Measurements from ENCODE around the gene POU2F1.

The POU2F1 gene

DNA sequence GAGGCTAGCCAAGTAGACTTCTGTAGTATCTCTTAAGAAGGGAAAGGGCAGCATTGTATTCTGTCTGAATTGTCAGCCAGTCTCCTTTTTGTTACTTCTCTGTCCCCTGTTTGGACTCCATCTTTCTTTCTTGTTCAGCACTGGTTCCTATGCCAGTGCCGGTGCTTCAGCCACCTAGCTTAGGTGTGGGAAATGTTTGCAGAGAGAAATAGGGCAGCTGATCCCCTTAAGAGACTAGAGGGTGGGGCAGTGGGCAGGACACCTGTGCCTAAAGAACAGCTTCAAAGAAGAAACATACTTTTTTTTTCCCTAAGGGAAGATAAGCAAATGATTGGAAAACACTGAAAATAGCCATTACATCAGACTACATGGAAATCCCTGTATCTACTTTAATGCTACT is 113.0 kb downstream of the POU2F1 start:
- Histone ChIP-seq H3K9me3 (ENCODE audit: control insufficient read depth, insufficient read depth, low read length) (no peaks in the 10 kb centered on the region), H3K9ac (ENCODE audit: low read depth, low read length) (no peak overlapping the region), H3K4me1 (ENCODE audit: insufficient read depth, low read length) (peaks cover 6% of the 10 kb centered on the region), H3K36me3 (ENCODE audit: insufficient read depth, low read length) (peaks cover 2% of the 10 kb centered on the region)

DNA sequence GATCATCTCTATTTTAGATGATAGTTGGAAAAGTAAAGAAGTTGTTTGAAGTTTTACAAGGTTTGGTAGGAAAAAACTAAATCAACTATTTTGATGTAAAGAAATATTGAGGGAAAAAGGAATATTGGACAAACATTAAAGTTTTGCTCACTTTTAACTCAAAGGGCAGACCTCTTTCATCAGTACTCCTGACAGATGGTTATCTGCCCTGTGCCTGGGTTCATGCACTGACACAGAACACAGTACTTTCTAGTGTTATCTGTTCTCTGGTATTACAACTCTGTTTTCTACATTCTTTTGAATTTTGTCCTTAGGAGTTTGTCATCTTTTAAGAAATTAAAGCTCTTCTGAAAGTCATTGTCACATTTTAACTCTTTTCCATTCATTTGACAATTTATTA is 118.7 kb downstream of the POU2F1 start:
- Histone ChIP-seq H3K4me1 (ENCODE audit: insufficient read depth, low read length) (peaks cover 5% of the 10 kb centered on the region; the same call in 1 of the 2 replicates), H3K36me3 (ENCODE audit: insufficient read depth, low read length) (no peaks in the 10 kb centered on the region; the same call in 1 of the 2 replicates), H3K9me3 (ENCODE audit: control insufficient read depth, insufficient read depth, low read length) (no peaks in the 10 kb centered on the region), H3K9ac (ENCODE audit: low read depth, low read length) (no peak overlapping the region)

DNA sequence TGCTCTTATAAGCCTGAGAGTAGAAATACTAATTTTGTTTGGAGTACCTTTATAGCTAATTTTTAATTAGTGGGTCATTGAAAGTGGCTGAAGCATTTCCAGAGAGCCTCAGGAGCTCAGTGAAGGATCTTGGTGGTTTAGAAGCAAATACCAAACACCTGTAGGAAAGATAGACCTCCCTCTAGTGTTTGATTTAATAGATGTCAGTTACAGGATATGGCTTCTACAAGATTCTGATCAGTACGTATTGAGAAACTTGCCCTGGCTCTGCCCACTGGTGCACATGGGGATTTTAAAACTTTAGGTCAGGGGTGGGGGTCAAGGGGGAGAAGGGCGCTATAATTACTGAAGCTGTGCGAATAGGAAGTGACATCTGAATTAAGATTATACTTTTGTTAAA is 122.2 kb downstream of the POU2F1 start:
- no peaks in the 10 kb centered on the region for H3K36me3 ChIP-seq (ENCODE audit: insufficient read depth, low read length)
- no peaks in the 10 kb centered on the region for H3K9me3 ChIP-seq (ENCODE audit: control insufficient read depth, insufficient read depth, low read length)
- peaks cover 13% of the 10 kb centered on the region for H3K4me1 ChIP-seq (ENCODE audit: insufficient read depth, low read length)
- H3K9ac ChIP-seq (ENCODE audit: low read depth, low read length) = no peak overlapping the region

DNA sequence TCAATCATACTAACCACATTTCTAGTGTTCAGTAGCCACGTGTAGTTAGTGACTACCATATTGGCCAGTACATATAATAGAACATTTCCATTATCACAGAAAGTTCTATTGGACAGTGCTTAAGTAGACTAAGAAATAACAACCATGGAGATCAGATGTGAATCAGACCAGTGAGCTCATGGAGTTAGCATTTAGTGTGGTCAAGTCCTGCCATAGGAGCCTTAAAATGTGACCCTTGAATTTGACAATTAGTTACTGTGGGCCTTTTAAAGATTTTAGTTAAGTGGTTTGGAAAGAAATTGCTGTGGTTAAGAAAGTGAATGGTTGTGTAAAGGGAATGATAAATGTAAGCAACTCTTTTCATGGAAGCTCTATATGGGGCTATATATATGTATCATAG is 123.4 kb downstream of the POU2F1 start:
- Histone ChIP-seq H3K36me3 (ENCODE audit: insufficient read depth, low read length) (no peaks in the 10 kb centered on the region), H3K9ac (ENCODE audit: low read depth, low read length) (no peak overlapping the region), H3K4me1 (ENCODE audit: insufficient read depth, low read length) (peaks cover 13% of the 10 kb centered on the region), H3K9me3 (ENCODE audit: control insufficient read depth, insufficient read depth, low read length) (no peaks in the 10 kb centered on the region)

DNA sequence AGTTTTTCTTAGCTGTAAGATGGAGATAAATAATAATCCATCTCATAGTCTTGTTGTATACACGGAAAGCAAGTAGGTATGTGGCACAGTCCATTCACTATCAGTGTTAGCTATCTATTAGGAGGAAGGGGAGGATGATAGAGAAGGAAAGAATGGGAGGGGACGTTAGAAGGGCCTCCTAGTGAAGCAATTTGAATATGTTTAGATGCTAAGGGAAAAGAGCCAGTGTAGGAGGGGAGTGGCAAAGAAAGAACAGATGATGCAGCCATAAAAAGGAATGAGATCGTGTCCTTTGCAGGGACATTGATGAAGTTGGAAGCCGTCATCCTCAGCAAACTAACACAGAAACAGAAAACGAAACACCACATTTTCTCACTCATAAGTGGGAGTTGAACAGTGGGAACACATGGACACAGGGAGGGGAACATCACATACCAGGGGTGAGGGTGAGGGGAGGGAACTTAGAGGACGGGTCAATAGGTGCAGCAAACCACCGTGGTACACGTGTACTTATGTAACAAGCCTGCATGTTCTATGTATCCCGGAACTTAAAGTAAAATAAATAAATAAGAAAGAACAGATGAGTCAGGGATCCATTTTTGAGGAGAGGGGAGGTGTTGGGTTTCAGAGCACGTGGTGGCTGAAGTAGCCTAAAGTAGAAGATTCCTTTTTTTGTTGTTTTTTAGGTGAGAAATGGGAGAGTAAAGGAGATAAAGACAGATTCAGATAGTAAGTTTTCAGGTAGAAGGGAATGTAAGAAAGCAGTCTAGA is 124.1 kb downstream of the POU2F1 start:
- Histone ChIP-seq H3K9ac (ENCODE audit: low read depth, low read length) (no peak overlapping the region), H3K36me3 (ENCODE audit: insufficient read depth, low read length) (no peaks in the 10 kb centered on the region), H3K9me3 (ENCODE audit: control insufficient read depth, insufficient read depth, low read length) (no peaks in the 10 kb centered on the region), H3K4me1 (ENCODE audit: insufficient read depth, low read length) (peaks cover 13% of the 10 kb centered on the region)

DNA sequence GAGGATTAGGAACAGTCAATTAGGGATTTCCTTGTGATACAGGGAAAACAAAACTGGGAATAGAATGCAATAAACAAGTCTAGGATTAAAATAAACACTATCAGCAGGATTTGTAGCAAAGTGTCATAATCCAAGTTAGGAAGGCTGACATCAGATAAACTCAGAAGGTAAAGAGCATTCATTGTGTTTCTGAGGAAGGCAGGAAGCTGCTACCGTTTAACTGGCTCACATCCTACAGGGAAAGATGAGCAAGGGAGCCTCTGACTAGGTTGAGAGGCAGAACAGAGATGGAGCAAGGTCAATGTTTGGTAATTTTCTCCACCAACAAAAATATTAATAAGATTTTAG is 124.7 kb downstream of the POU2F1 start:
- peaks cover 13% of the 10 kb centered on the region for H3K4me1 ChIP-seq (ENCODE audit: insufficient read depth, low read length)
- no peaks in the 10 kb centered on the region for H3K9me3 ChIP-seq (ENCODE audit: control insufficient read depth, insufficient read depth, low read length)
- H3K36me3 ChIP-seq (ENCODE audit: insufficient read depth, low read length) = no peaks in the 10 kb centered on the region
- no peak overlapping the region for H3K9ac ChIP-seq (ENCODE audit: low read depth, low read length)

DNA sequence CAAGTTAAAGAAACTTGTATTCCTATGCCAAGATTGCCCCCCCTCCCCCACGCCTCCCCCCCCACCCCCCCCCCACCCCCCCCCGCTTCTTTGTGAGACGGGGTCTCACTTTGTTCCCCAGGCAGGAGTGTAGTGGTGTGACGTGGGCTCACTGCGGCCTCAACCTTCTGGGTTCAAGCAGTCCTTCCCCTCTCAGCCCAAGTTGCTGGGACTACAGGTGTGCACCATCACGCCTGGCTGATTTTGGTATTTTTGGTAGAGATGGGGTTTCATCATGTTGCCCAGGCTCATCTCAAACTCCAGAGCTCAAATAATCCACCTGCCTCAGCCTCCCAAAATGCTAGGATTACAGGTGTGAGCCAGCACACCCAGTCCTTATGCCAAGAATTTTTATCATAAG is 136.6 kb downstream of the POU2F1 start:
- Histone ChIP-seq H3K9me3 (ENCODE audit: control insufficient read depth, insufficient read depth, low read length) (peaks cover 5% of the 10 kb centered on the region; the same call in 1 of the 2 replicates), H3K4me1 (ENCODE audit: insufficient read depth, low read length) (peaks cover 4% of the 10 kb centered on the region; the same call in 1 of the 2 replicates), H3K36me3 (ENCODE audit: insufficient read depth, low read length) (no peaks in the 10 kb centered on the region), H3K9ac (ENCODE audit: low read depth, low read length) (no peak overlapping the region)

DNA sequence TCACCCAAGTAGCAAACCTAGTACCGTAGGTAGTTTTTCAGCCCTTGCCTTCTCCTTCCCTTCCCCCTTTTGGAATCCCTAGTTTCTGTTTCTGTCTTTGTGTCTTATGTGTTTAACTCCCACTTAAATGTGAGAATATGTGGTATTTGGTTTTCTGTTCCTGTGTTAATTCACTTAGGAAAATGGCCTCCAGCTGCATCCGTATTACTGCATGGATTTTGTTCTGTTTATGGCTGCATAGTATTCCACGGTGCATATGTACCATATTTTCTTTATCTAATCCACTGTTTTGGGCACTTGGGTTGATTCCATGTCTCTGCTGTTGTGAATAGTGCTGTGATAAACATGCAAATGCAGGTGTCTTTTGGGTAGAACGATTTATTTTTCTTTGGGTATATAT is 138.6 kb downstream of the POU2F1 start:
- Histone ChIP-seq H3K36me3 (ENCODE audit: insufficient read depth, low read length) (no peaks in the 10 kb centered on the region), H3K9ac (ENCODE audit: low read depth, low read length) (no peak overlapping the region), H3K9me3 (ENCODE audit: control insufficient read depth, insufficient read depth, low read length) (peaks cover 5% of the 10 kb centered on the region; the same call in 1 of the 2 replicates), H3K4me1 (ENCODE audit: insufficient read depth, low read length) (peaks cover 4% of the 10 kb centered on the region; the same call in 1 of the 2 replicates)

DNA sequence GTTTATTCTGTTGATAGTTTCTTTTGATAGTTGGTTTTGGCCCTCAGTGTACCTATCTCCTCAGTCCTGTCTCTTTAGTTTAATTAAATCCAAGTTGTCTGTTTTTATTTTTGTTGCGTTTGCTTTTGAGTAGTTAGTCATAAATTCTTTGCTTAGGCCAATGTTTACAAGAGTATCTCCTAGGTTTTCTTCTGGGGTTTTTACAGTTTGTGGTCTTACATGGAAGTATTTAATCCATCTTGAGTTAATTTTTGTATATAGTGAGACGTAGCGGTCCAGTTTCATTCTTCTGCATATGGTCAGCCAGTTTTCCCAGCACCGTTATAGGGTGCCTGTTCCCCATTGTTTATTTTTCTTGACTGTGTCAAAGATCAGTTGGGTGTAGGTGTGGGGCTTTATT is 139.4 kb downstream of the POU2F1 start:
- Histone ChIP-seq H3K9me3 (ENCODE audit: control insufficient read depth, insufficient read depth, low read length) (no peaks in the 10 kb centered on the region), H3K36me3 (ENCODE audit: insufficient read depth, low read length) (no peaks in the 10 kb centered on the region), H3K9ac (ENCODE audit: low read depth, low read length) (no peak overlapping the region), H3K4me1 (ENCODE audit: insufficient read depth, low read length) (peaks cover 5% of the 10 kb centered on the region; the same call in 1 of the 2 replicates)

DNA sequence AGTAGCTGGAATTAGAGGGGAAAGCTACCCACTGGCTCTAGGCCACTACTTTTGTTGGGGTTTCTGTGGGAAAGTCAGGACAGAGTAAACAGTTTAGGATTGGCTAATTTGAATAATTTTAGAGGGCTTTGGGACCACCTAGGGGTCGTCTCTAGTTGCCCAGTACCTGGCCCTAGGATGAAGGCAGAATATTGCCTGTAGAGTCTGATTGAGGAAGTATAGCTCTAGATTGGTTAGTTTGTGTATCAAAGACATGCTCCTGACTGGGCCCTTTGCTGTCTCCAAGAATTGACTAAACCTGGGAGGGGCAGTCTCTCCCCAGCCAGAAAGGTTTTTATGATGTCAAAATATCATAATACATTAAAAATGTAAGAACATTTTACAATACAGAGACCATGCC is 142.0 kb downstream of the POU2F1 start:
- Histone ChIP-seq H3K4me1 (ENCODE audit: insufficient read depth, low read length) (peaks cover 10% of the 10 kb centered on the region; the same call in 1 of the 2 replicates), H3K9ac (ENCODE audit: low read depth, low read length) (no peak overlapping the region), H3K9me3 (ENCODE audit: control insufficient read depth, insufficient read depth, low read length) (no peaks in the 10 kb centered on the region), H3K36me3 (ENCODE audit: insufficient read depth, low read length) (peaks cover 3% of the 10 kb centered on the region; the same call in 1 of the 2 replicates)

DNA sequence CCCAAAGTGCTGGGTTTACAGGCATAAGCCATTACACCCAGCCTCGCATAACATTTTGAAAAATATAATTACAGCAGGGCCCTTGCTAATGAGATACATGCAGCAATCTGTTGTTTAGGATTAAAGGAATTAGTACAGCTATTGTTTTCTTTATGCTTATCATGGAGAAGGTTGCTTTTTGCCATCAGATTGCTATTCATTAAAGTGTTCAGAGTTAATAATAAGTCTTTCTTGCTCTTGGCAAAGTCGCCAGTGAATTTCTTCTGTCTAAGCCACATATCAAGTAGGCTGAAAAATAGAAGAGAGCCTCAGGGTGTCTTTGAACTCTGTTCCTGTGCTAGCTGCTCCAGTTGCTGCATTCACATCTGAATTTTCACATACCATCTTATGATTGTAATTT is 144.1 kb downstream of the POU2F1 start:
- no peak overlapping the region for H3K9ac ChIP-seq (ENCODE audit: low read depth, low read length)
- peaks cover 3% of the 10 kb centered on the region; the same call in 1 of the 2 replicates for H3K36me3 ChIP-seq (ENCODE audit: insufficient read depth, low read length)
- peaks cover 10% of the 10 kb centered on the region; the same call in 1 of the 2 replicates for H3K4me1 ChIP-seq (ENCODE audit: insufficient read depth, low read length)
- no peaks in the 10 kb centered on the region for H3K9me3 ChIP-seq (ENCODE audit: control insufficient read depth, insufficient read depth, low read length)

DNA sequence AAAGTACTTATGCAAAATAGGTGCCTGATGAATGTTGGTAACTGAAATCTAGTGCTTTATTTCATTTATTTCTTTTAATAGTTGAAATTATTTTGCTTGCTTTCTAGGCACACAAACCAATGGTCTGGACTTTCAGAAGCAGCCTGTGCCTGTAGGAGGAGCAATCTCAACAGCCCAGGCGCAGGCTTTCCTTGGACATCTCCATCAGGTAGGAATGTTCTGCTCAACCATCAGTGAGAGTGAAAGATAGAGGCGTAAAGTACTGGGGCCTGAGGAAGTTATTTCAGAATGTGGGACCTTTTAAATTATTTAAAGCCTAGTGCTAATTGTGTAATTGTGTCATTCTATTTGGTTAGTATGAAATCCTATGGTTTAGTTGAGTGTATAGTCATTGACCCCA is 144.7 kb downstream of the POU2F1 start:
- H3K9me3 ChIP-seq (ENCODE audit: control insufficient read depth, insufficient read depth, low read length) = no peaks in the 10 kb centered on the region
- H3K36me3 ChIP-seq (ENCODE audit: insufficient read depth, low read length) = peaks cover 3% of the 10 kb centered on the region; the same call in 1 of the 2 replicates
- no peak overlapping the region for H3K9ac ChIP-seq (ENCODE audit: low read depth, low read length)
- H3K4me1 ChIP-seq (ENCODE audit: insufficient read depth, low read length) = peaks cover 10% of the 10 kb centered on the region; the same call in 1 of the 2 replicates

DNA sequence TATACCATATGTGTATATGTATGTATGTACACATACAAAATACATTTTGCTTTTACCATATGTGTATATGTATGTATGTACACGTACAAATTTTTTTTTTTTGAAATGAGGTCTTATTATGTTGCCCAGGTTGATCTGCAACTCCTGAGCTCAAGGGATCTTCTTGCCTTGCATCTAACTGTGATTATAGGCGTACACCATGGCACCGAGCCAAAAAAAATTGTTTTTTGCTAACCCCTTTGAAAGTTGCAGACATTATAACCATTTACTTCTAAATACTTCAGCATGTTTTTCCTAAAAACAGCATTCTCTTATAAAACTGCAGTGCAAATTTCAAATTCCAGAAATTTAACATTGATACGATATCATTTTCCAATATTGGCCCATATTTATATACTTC is 147.0 kb downstream of the POU2F1 start:
- no peak overlapping the region for H3K9ac ChIP-seq (ENCODE audit: low read depth, low read length)
- peaks cover 9% of the 10 kb centered on the region; the same call in 1 of the 2 replicates for H3K4me1 ChIP-seq (ENCODE audit: insufficient read depth, low read length)
- H3K36me3 ChIP-seq (ENCODE audit: insufficient read depth, low read length) = peaks cover 3% of the 10 kb centered on the region; the same call in 1 of the 2 replicates
- H3K9me3 ChIP-seq (ENCODE audit: control insufficient read depth, insufficient read depth, low read length) = no peaks in the 10 kb centered on the region

DNA sequence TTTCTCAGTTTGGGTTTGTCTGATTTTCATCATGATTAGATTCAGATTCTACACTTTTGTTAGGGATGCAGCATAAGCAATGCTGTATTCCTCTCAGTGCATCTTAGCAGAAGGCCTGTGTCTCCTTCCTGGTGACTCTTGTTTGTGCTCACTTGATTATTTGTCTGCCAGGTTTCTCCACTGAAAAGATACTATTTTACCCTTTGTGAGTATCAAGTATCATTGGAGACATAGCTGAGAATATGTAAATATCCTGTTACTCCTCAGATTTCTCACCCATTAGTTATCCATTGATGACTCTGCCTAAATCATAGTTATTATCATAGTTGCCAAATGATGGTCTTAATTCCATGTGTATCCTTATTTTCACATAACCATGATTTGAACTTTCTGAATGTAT is 148.5 kb downstream of the POU2F1 start:
- H3K9me3 ChIP-seq (ENCODE audit: control insufficient read depth, insufficient read depth, low read length) = no peaks in the 10 kb centered on the region
- peaks cover 17% of the 10 kb centered on the region; the same call in 1 of the 2 replicates for H3K4me1 ChIP-seq (ENCODE audit: insufficient read depth, low read length)
- H3K9ac ChIP-seq (ENCODE audit: low read depth, low read length) = no peak overlapping the region
- peaks cover 3% of the 10 kb centered on the region; the same call in 1 of the 2 replicates for H3K36me3 ChIP-seq (ENCODE audit: insufficient read depth, low read length)

DNA sequence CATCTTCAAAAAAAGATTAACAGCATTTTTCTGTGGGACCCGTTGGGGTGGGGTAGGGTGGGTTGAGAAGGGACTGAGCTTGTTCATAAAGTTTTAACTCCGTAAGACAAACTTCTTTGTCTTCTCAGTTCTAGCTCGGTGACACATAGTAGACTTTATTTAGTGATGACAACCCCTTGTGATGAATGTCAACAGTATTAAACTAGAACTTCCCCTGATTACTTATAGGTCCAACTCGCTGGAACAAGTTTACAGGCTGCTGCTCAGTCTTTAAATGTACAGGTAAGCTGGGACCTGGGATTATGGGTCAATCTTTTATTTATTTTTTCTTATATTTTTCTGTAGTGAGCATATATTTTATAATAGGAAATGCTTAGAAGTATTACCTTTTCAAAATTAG is 149.2 kb downstream of the POU2F1 start:
- H3K9ac ChIP-seq (ENCODE audit: low read depth, low read length) = no peak overlapping the region
- H3K4me1 ChIP-seq (ENCODE audit: insufficient read depth, low read length) = peaks cover 21% of the 10 kb centered on the region; the same call in 1 of the 2 replicates
- H3K9me3 ChIP-seq (ENCODE audit: control insufficient read depth, insufficient read depth, low read length) = no peaks in the 10 kb centered on the region
- H3K36me3 ChIP-seq (ENCODE audit: insufficient read depth, low read length) = peaks cover 3% of the 10 kb centered on the region; the same call in 1 of the 2 replicates
